Esophagus squamous epithelium (tissue), 5 donors: Measurements from ENCODE around the gene PCDHA3. TPM values are rescaled to one million over a fixed set of nuclear protein-coding genes. Genes with fewer than 3 reads are reported as not detected.

Source experiments
- DNase-seq: peaks from one replicate; lab custom pipeline; 2025; lab: John Stamatoyannopoulos, UW
- H3K27ac ChIP-seq, 4 donors: fragments of 200-600 bp; sonication (generic); one replicate each; pipeline ENCODE4 v1.5.1; 2016 to 2019; ENCODE audit warnings: mild to moderate bottlenecking in 1 of 4
- H3K27me3 ChIP-seq, 4 donors: fragments of 200-600 bp; sonication (generic); 1 replicate in 3 of 4; 2 replicates in 1 of 4; pipeline versions ENCODE4 v1.5.1 to v1.6.0; 2017 to 2021; ENCODE audit warnings: antibody characterized with exemption in 1 of 4
- H3K36me3 ChIP-seq, 3 donors: fragments of 200-600 bp; sonication (generic); one replicate each; pipeline ENCODE4 v1.5.1; 2016 to 2019
- H3K4me1 ChIP-seq, 3 donors: fragments of 200-600 bp; sonication (generic); one replicate each; pipeline ENCODE4 v1.5.1; 2017 to 2019
- H3K4me3 ChIP-seq, 4 donors: fragments of 200-600 bp; sonication (generic); 1 replicate in 3 of 4; 2 replicates in 1 of 4; pipeline ENCODE4 v1.5.1; 2016 to 2019; ENCODE audit warnings: mild to moderate bottlenecking in 2 of 4, moderate library complexity in 1 of 4
- H3K9me3 ChIP-seq, 3 donors: fragments of 200-600 bp; sonication (generic); one replicate each; pipeline ENCODE4 v1.5.1; 2016 to 2019
- POLR2A ChIP-seq, 4 donors: fragments of 450-650 bp; IDR thresholded peaks; one replicate each; pipeline ENCODE4 v1.6.1; 2017; ENCODE audit warnings: antibody characterized with exemption in 4 of 4, mild to moderate bottlenecking in 4 of 4, moderate library complexity in 3 of 4
- WGBS, 2 donors: methylation state at CpG; one replicate each; pipeline ENCODE4 v1.1.5; 2018; 5-methylcytosine and 5-hydroxymethylcytosine counted together
- intact Hi-C: fragments of 100-400 bp; cut with DNase I; formaldehyde crosslinking; loops from one replicate; pipeline ENCODE4 v1.15.0; 2022
- total RNA-seq, 4 donors: library from RNA; depleted of rRNA; stranded (reverse); fragments of >200 nt; gene quantifications; one replicate each; pipeline ENCODE4 v1.1.0, GENCODE V29; 2016
- TF ChIP-seq, protein P1 (sequence below), 6 experiments: fragments of 450-650 bp in 4 of 6; fragments of 200-600 bp in 2 of 6; sonication (generic) in 2 of 6; IDR thresholded peaks; one replicate each; pipeline ENCODE4 v1.5.1; 2016 to 2019; ENCODE audit warnings: antibody characterized with exemption in 6 of 6, mild to moderate bottlenecking in 4 of 6, moderate library complexity in 4 of 6
- donor health status: DM: yes; HTN: yes; CAD: no.

PCDHA3 gene
- total RNA-seq: under 1 TPM in 3 of 4 donors, not detected in 1; 0.09 to 0.19 (median 0.18) TPM

DNA sequence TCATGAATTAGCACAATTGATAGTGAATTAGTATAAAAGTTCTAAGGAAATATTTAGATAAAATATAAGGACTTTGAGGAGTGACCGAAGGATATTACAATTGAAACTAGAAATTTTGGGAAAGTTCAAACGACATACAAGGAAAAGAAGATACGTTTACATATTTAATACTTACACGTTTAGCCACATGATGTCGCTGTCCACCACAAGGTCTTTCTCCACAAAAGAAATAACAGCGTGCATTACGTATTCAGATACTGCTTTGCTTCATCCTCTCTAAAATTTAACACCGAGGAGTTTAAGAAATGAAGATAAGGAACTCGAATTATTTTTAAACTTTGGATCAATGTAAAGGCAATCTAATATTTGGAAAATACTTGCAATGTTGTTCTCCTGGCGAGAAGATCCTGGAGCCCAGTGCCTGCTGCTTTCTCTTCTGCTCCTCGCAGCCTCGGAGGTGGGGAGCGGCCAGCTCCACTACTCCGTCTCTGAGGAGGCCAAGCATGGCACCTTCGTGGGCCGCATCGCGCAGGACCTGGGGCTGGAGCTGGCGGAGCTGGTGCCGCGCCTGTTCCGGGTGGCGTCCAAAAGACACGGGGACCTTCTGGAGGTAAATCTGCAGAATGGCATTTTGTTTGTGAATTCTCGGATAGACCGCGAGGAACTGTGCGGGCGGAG lies at the start of gene PCDHA3:
Gene PCDHA3 (plus strand): TSS at position 242 of the 678 bp plus-strand sequence.
- peak within 1 kb of the TSS in 3 of 4 donors; percentile 27 to 54 (median 30) for H3K4me3 ChIP-seq
- peaks cover 0 to 41% (median 41%) of the 10 kb centered on the region in 3 donors for H3K9me3 ChIP-seq
- H3K27ac ChIP-seq: no peak within 1 kb of the TSS
- WGBS, 2 donors: 29 to 38% methylated on average over 27 to 28 of the region's 29 CpGs
- peaks cover 0 to 22% (median 0%) of the 10 kb centered on the region in 4 donors for H3K27me3 ChIP-seq
- no peak for DNase-seq
- no peaks in the 10 kb centered on the region for H3K4me1 ChIP-seq
- intact Hi-C loops: no loop called here
- H3K36me3 ChIP-seq: no peaks in the 10 kb centered on the region
- TF ChIP-seq, protein P1, sequence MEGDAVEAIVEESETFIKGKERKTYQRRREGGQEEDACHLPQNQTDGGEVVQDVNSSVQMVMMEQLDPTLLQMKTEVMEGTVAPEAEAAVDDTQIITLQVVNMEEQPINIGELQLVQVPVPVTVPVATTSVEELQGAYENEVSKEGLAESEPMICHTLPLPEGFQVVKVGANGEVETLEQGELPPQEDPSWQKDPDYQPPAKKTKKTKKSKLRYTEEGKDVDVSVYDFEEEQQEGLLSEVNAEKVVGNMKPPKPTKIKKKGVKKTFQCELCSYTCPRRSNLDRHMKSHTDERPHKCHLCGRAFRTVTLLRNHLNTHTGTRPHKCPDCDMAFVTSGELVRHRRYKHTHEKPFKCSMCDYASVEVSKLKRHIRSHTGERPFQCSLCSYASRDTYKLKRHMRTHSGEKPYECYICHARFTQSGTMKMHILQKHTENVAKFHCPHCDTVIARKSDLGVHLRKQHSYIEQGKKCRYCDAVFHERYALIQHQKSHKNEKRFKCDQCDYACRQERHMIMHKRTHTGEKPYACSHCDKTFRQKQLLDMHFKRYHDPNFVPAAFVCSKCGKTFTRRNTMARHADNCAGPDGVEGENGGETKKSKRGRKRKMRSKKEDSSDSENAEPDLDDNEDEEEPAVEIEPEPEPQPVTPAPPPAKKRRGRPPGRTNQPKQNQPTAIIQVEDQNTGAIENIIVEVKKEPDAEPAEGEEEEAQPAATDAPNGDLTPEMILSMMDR (IDR thresholded peaks at IDR 0.05): peak in 2 of 6 experiments; percentile 7 to 8
- TF ChIP-seq POLR2A (IDR thresholded peaks at IDR 0.05): no peak

DNA sequence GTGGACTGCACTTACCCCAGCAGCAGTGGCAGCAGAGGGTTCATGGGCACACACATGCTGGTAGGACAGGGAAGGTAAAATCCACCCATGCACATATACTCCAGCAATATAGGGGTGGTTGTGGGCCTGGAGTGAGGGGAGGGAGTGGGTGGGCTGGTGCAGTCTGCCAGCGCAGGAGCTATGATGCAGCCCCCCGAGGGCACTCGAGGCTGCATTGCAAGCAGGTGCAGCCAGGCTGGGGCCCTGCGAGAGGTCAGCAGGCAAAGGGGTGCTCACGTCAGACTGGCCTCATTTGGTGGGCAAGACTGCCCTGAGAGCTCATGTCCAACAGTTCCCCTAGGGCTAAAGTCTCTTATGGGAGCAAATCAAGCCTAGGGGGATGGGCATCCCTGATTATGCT lies 47.3 kb upstream of the PCDHA3 start:
- no peak overlapping the region for H3K27ac ChIP-seq
- DNase-seq: no peak
- intact Hi-C loops: no loop called here
- H3K9me3 ChIP-seq: peaks cover 0 to 75% (median 30%) of the 10 kb centered on the region in 3 donors
- H3K4me1 ChIP-seq: no peaks in the 10 kb centered on the region
- 76 to 100% methylated on average over 1 to 5 of the region's 5 CpGs for WGBS, 2 donors
- TF ChIP-seq POLR2A (IDR thresholded peaks at IDR 0.05): no peak
- TF ChIP-seq, protein P1 (IDR thresholded peaks at IDR 0.05): no peak
- no peak overlapping the region for H3K4me3 ChIP-seq
- H3K27me3 ChIP-seq: no peaks in the 10 kb centered on the region
- H3K36me3 ChIP-seq: no peaks in the 10 kb centered on the region

DNA sequence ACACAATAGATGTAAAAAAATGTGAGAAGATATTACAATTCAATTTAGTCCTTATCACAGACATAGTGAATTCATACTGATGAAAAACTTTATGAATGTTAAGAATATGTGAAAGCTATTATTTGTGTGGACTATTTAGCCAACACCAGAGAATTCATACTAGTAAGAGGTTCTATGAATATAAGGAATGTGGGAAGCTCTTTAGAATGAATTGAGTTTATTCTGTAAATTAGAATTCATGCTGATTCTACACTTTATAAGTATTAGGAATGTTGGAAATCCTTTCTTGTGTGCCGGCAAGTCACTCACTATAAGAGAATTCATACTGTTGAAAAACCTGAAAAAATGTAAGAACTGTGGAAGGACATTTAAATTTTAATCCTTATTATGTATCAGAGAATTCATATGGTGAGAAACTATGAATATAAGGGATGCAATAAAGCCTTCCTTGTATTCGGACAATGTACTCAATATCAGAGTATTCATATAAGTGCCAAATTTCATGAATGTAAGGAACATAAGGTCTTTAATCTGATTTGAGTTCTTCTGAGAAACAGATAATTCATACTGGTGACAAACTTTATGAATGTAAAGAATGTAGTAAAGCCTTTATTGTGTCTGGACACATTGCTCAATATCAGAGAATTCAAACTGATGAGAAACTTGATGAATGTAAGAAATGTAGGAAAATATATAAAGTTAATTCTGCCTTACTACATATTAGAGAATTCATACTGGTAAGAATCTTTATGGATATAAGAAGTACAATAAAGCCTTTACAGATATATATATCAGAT lies 36.5 kb upstream of the PCDHA3 start:
- Histone ChIP-seq H3K4me3 (no peak overlapping the region), H3K4me1 (no peaks in the 10 kb centered on the region), H3K9me3 (peaks cover 0 to 97% (median 82%) of the 10 kb centered on the region in 3 donors), H3K27me3 (no peaks in the 10 kb centered on the region), H3K27ac (no peak overlapping the region), H3K36me3 (no peaks in the 10 kb centered on the region)
- no peak for DNase-seq
- 79 to 86% methylated on average over 2 of the region's 2 CpGs for WGBS, 2 donors
- intact Hi-C loops: no loop called here
- no peak for TF ChIP-seq POLR2A (IDR thresholded peaks at IDR 0.05)
- TF ChIP-seq, protein P1 (IDR thresholded peaks at IDR 0.05): no peak

DNA sequence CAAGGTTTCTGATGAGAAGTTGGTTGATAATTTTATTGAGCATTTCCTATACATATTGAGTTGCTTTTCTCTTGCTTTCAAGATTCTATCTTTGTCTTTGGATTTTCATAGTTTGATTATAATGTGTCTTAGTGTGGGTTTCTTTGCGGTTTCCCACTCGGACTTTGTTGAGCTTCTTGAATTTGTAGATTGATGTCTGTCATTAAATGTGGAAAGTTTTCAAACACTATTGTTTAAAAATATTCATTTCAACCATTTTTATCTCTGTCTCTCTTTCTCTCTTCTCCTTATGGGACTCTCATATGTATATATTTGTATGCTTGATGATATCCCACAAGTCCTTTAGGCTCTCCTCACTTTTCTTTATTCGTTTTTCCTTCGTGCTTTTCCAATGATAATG lies 33.4 kb upstream of the PCDHA3 start:
- Histone ChIP-seq H3K27ac (no peak overlapping the region), H3K36me3 (no peaks in the 10 kb centered on the region), H3K27me3 (no peaks in the 10 kb centered on the region), H3K9me3 (peaks cover 0 to 87% (median 74%) of the 10 kb centered on the region in 3 donors), H3K4me1 (no peaks in the 10 kb centered on the region), H3K4me3 (no peak overlapping the region)
- DNase-seq: no peak
- 71 to 80% methylated on average over 4 of the region's 4 CpGs for WGBS, 2 donors
- intact Hi-C loops: no loop called here
- TF ChIP-seq, protein P1 (IDR thresholded peaks at IDR 0.05): no peak
- no peak for TF ChIP-seq POLR2A (IDR thresholded peaks at IDR 0.05)

DNA sequence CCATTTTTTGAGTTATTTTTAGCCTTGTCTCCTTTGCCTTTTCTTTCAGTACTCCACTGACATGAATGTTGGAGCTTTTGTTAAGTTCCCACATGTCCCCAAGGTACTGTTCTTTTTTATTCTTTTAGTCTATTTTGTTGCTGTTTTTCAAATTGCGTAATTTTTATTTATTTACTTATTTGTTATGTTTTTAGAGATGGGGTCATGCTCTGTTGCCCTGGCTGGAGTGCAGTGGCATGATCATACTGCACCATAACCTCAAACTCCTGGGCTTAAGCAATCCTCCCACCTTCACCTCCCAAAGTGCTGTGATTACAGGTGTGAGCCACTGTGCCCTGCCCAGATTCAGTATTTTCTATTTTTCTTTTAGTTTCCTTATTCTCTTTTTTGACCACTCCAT lies 20.3 kb upstream of the PCDHA3 start:
- H3K36me3 ChIP-seq: no peaks in the 10 kb centered on the region
- WGBS, 2 donors: 72 to 84% methylated on average over 1 of the region's 1 CpG
- H3K27ac ChIP-seq: no peak overlapping the region

More for the DNA sequence above, 20.3 kb upstream of the PCDHA3 start:
- intact Hi-C loops: no loop called here
- Histone ChIP-seq H3K27me3 (peaks cover 0 to 3% (median 0%) of the 10 kb centered on the region in 4 donors), H3K9me3 (peaks cover 0 to 74% (median 35%) of the 10 kb centered on the region in 3 donors), H3K4me1 (no peaks in the 10 kb centered on the region), H3K4me3 (no peak overlapping the region)
- DNase-seq: no peak
- TF ChIP-seq POLR2A (IDR thresholded peaks at IDR 0.05): no peak
- TF ChIP-seq, protein P1 (IDR thresholded peaks at IDR 0.05): no peak
